ENCODE measurements around the gene RMDN3. TPM values are rescaled to one million over a fixed set of nuclear protein-coding genes. Genes with fewer than 3 reads are reported as not detected.

The RMDN3 gene
- total and polyA plus RNA-seq, 9 of the 15 experiments (the other 6 are each of a cell fraction or from before 2014, with no cell fraction given), result 8.1 to 38.2 (median 25.9) TPM

- DNase-seq (ENCODE audit: extremely low read depth in 1 of 4, low spot score in 3 of 4) (no peak), FAIRE-seq (no peak), ATAC-seq (peak; percentile 14; the same call in 1 of the 3 replicates)
- Histone ChIP-seq H3K4me3 (no peak overlapping the region), H3K4me1 (replicated peaks in 1 of 2; ENCODE audit: control insufficient read depth in 2 of 2, insufficient read depth in 2 of 2, low read length in 2 of 2) (peaks cover 11 to 16% of the 10 kb centered on the region in 2 experiments), H3K27me3 (ENCODE audit: control insufficient read depth in 2 of 2, insufficient read depth in 2 of 2, low read length in 2 of 2) (no peaks in the 10 kb centered on the region), H3K36me3 (ENCODE audit: control insufficient read depth, insufficient read depth, low read length) (peaks cover 95% of the 10 kb centered on the region), H3K27ac (ENCODE audit: extremely low read depth, low read depth, low read length) (no peak overlapping the region; the same call in 2 of the 3 replicates), H2AFZ (ENCODE audit: low read depth, low read length) (no peak overlapping the region), H3K79me2 (ENCODE audit: control insufficient read depth, insufficient read depth, low read length) (peaks cover 9% of the 10 kb centered on the region; the same call in 1 of the 3 replicates), H3K9ac (ENCODE audit: insufficient read depth in 1 of 2, low read depth in 2 of 2, low read length in 2 of 2) (no peak overlapping the region), H3K9me1 (ENCODE audit: control insufficient read depth, insufficient read depth, low read length) (no peaks in the 10 kb centered on the region), H3K4me2 (ENCODE audit: insufficient read depth, low read length) (no peak overlapping the region), H3K9me3 (replicated peaks; ENCODE audit: control insufficient read depth, insufficient read depth, low read depth, low read length) (no peaks in the 10 kb centered on the region), H4K20me1 (replicated peaks; ENCODE audit: control insufficient read depth, insufficient read depth, low read length) (no peaks in the 10 kb centered on the region)
- WGBS (ENCODE audit: insufficient coverage, low coverage, missing lambda C conversion rate), result 92% methylated on average over 2 of the region's 2 CpGs
- no peak for TF ChIP-seq ZNF76 (CRISPR knock-in tag; IDR thresholded peaks at IDR 0.05; ENCODE audit: borderline replicate concordance)
- TF ChIP-seq, protein P1, sequence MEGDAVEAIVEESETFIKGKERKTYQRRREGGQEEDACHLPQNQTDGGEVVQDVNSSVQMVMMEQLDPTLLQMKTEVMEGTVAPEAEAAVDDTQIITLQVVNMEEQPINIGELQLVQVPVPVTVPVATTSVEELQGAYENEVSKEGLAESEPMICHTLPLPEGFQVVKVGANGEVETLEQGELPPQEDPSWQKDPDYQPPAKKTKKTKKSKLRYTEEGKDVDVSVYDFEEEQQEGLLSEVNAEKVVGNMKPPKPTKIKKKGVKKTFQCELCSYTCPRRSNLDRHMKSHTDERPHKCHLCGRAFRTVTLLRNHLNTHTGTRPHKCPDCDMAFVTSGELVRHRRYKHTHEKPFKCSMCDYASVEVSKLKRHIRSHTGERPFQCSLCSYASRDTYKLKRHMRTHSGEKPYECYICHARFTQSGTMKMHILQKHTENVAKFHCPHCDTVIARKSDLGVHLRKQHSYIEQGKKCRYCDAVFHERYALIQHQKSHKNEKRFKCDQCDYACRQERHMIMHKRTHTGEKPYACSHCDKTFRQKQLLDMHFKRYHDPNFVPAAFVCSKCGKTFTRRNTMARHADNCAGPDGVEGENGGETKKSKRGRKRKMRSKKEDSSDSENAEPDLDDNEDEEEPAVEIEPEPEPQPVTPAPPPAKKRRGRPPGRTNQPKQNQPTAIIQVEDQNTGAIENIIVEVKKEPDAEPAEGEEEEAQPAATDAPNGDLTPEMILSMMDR (IDR thresholded peaks at IDR 0.05 in 2 of 3, conservative IDR thresholded peaks at IDR 0.05 in 1 of 3; ENCODE audit: insufficient read depth in 2 of 3, low read depth in 1 of 3, low read length in 3 of 3), result peak in 1 of 3 experiments; percentile 19; a peak in 1 of 6 replicates
- POLR2A ChIA-PET, result interaction anchor here (0.6 to 2.2 kb wide), 5 partner anchors 9 to 145 kb away, joined by 3 to 13 read pairs (median 3); partner anchors contain the start of gene GCHFR
- intact Hi-C loops (cut with micrococcal nuclease), result no loop called here
- in situ Hi-C loops (cut with MboI), result no loop called here
- CTCF ChIA-PET (ENCODE audit: low intra/inter-chr PET ratio), result no interaction called here
- BruUV-seq (replicated peaks), result no TSS peak
These were observed 15.2 kb downstream of the RMDN3 start for GRCh38 chr15:40739854-40740253.

DNA sequence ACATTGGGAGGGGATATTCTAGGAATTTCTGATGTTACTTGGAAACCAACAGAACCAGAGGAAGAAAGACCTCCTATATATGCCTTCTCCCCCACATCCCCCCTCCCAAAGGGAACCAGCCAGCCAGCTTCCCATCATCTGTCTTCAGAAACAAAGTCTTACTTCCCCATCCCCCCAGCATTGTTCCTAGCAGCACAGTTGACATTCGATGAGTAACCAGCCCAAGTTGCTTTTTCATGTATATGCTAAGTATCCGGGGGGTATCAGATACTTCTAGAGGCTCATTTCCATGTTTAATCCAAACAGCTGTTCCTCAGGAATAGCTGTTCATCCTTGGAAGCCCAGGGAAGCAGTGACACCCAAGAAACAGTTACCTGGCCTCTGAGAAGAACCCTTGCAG lies 16.0 kb downstream of the RMDN3 start:
- Histone ChIP-seq H3K4me3 (no peak overlapping the region), H3K27ac (ENCODE audit: extremely low read depth, low read depth, low read length) (no peak overlapping the region), H3K9me1 (ENCODE audit: control insufficient read depth, insufficient read depth, low read length) (no peaks in the 10 kb centered on the region), H3K4me2 (ENCODE audit: insufficient read depth, low read length) (no peak overlapping the region), H2AFZ (ENCODE audit: low read depth, low read length) (no peak overlapping the region), H3K4me1 (replicated peaks in 1 of 2; ENCODE audit: control insufficient read depth in 2 of 2, insufficient read depth in 2 of 2, low read length in 2 of 2) (peaks cover 3 to 8% of the 10 kb centered on the region in 2 experiments; a peak in 4 of 5 replicates), H3K9me3 (replicated peaks; ENCODE audit: control insufficient read depth, insufficient read depth, low read depth, low read length) (no peaks in the 10 kb centered on the region), H3K27me3 (ENCODE audit: control insufficient read depth in 2 of 2, insufficient read depth in 2 of 2, low read length in 2 of 2) (no peaks in the 10 kb centered on the region), H3K79me2 (ENCODE audit: control insufficient read depth, insufficient read depth, low read length) (peaks cover 2% of the 10 kb centered on the region; the same call in 1 of the 3 replicates), H4K20me1 (replicated peaks; ENCODE audit: control insufficient read depth, insufficient read depth, low read length) (no peaks in the 10 kb centered on the region), H3K36me3 (ENCODE audit: control insufficient read depth, insufficient read depth, low read length) (peaks cover 95% of the 10 kb centered on the region), H3K9ac (ENCODE audit: insufficient read depth in 1 of 2, low read depth in 2 of 2, low read length in 2 of 2) (no peak overlapping the region)
- CTCF ChIA-PET (ENCODE audit: low intra/inter-chr PET ratio), result no interaction called here
- no peak for DNase-seq (ENCODE audit: extremely low read depth in 1 of 4, low spot score in 3 of 4)
- no TSS peak for BruUV-seq (replicated peaks)
- intact Hi-C loops (cut with micrococcal nuclease), result no loop called here
- ATAC-seq, result no peak
- POLR2A ChIA-PET, result interaction anchor here (0.8 to 2.6 kb wide), 7 partner anchors 8 to 193 kb away, joined by 3 to 13 read pairs (median 4); partner anchors contain the start of gene GCHFR
- in situ Hi-C loops (cut with MboI), result no loop called here
- WGBS (ENCODE audit: insufficient coverage, low coverage, missing lambda C conversion rate), result 86% methylated on average over 2 of the region's 2 CpGs
- FAIRE-seq, result no peak
- TF ChIP-seq ZFP1 (CRISPR knock-in tag; IDR thresholded peaks at IDR 0.05) (no peak), FOXA3 (CRISPR knock-in tag; conservative IDR thresholded peaks at IDR 0.05 in 1 of 2, IDR thresholded peaks at IDR 0.05 in 1 of 2) (no peak)
- TF ChIP-seq, protein P2, sequence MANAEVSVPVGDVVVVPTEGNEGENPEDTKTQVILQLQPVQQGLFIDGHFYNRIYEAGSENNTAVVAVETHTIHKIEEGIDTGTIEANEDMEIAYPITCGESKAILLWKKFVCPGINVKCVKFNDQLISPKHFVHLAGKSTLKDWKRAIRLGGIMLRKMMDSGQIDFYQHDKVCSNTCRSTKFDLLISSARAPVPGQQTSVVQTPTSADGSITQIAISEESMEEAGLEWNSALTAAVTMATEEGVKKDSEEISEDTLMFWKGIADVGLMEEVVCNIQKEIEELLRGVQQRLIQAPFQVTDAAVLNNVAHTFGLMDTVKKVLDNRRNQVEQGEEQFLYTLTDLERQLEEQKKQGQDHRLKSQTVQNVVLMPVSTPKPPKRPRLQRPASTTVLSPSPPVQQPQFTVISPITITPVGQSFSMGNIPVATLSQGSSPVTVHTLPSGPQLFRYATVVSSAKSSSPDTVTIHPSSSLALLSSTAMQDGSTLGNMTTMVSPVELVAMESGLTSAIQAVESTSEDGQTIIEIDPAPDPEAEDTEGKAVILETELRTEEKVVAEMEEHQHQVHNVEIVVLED (CRISPR knock-in tag; IDR thresholded peaks at IDR 0.05), result no peak

Measured in K562 (cell line).